Activated CD4-positive, alpha-beta T cell treated with anti-CD3 and anti-CD28 coated beads for 36 hours (primary cell): Measurements from ENCODE around the gene POTEG. TPM values are rescaled to one million over a fixed set of nuclear protein-coding genes. Genes with fewer than 3 reads are reported as not detected.
"Not testable (repeated sequence)": the region's sequence is repeated elsewhere in the genome, so short reads cannot be mapped to it uniquely, and the experiment has no call there.

Experiments
- ATAC-seq: fragments of 200-7000 bp; cut with Tn5 transposase; one replicate; pipeline ENCODE4 v1.10.0; 2021; ENCODE audit warnings: mild to moderate bottlenecking, moderate library complexity
- CTCF ChIA-PET: fragments of 350-600 bp; sonication (Branson Sonifier 250); formaldehyde crosslinking; loops from one replicate; lab custom pipeline; 2021; ENCODE audit warnings: antibody characterized with exemption; lab: Charles Lee
- POLR2A ChIA-PET: fragments of 350-600 bp; sonication (Branson Sonifier 250); formaldehyde crosslinking; loops from one replicate; lab custom pipeline; 2021; ENCODE audit warnings: antibody characterized with exemption, inconsistent platforms; lab: Charles Lee
- DNase-seq: peaks from one replicate; pipeline ENCODE4 v3.0.0-alpha.2; 2020
- H3K27ac Mint-ChIP-seq: one replicate; pipeline ENCODE4 v1.8.0; 2021; ENCODE audit warnings: mixed read lengths
- H3K27me3 Mint-ChIP-seq: one replicate; pipeline ENCODE4 v1.8.0; 2021; ENCODE audit warnings: mixed read lengths
- H3K36me3 Mint-ChIP-seq: one replicate; pipeline ENCODE4 v1.8.0; 2021; ENCODE audit warnings: low read depth, mixed read lengths
- H3K4me1 Mint-ChIP-seq: one replicate; pipeline ENCODE4 v1.8.0; 2021; ENCODE audit warnings: mixed read lengths
- H3K4me3 Mint-ChIP-seq: one replicate; pipeline ENCODE4 v1.8.0; 2021; ENCODE audit warnings: mild to moderate bottlenecking, moderate library complexity, mixed read lengths
- H3K9me3 Mint-ChIP-seq: one replicate; pipeline ENCODE4 v1.8.0; 2021; ENCODE audit warnings: low read depth, mixed read lengths
- intact Hi-C, 2 experiments: fragments of 100-400 bp; cut with DNase I in 1 of 2; cut with micrococcal nuclease in 1 of 2; formaldehyde crosslinking; loops; one replicate each; pipeline versions ENCODE4 v1.14.2 to v1.15.1; 2022 to 2024; cut with DNase I, micrococcal nuclease
- total RNA-seq, 2 experiments: library from RNA; stranded (reverse); gene quantifications; one replicate each; pipeline ENCODE4 v1.2.3, GENCODE V29; 2021

POTEG gene
- total RNA-seq: not detected

GRCh38 chr14:19434241-19434640 lies at the start of gene POTEG:
Gene POTEG, minus strand, starts transcription at chr14:19434341. Its CDS starts 52 bp downstream, at chr14:19434289.
- H3K9me3 Mint-ChIP-seq, H3K27ac Mint-ChIP-seq, intact Hi-C loops, POLR2A ChIA-PET, H3K4me1 Mint-ChIP-seq, H3K36me3 Mint-ChIP-seq, DNase-seq, CTCF ChIA-PET, ATAC-seq, H3K27me3 Mint-ChIP-seq, H3K4me3 Mint-ChIP-seq: not testable (repeated sequence)

- H3K9me3 Mint-ChIP-seq, DNase-seq, CTCF ChIA-PET, H3K27ac Mint-ChIP-seq, ATAC-seq, POLR2A ChIA-PET, H3K36me3 Mint-ChIP-seq, H3K4me1 Mint-ChIP-seq, intact Hi-C loops, H3K4me3 Mint-ChIP-seq, H3K27me3 Mint-ChIP-seq: not testable (repeated sequence)
Observed at GRCh38 chr14:19482093-19482492, 48.0 kb upstream of the POTEG start.

GRCh38 chr14:19481421-19481820 lies 47.3 kb upstream of the POTEG start:
- H3K27me3 Mint-ChIP-seq, H3K4me3 Mint-ChIP-seq, H3K4me1 Mint-ChIP-seq, H3K36me3 Mint-ChIP-seq, intact Hi-C loops, H3K9me3 Mint-ChIP-seq, H3K27ac Mint-ChIP-seq, ATAC-seq, CTCF ChIA-PET, POLR2A ChIA-PET, DNase-seq: not testable (repeated sequence)

GRCh38 chr14:19480491-19480890 lies 46.4 kb upstream of the POTEG start:
- intact Hi-C loops, H3K4me3 Mint-ChIP-seq, CTCF ChIA-PET, H3K27me3 Mint-ChIP-seq, ATAC-seq, H3K36me3 Mint-ChIP-seq, H3K4me1 Mint-ChIP-seq, DNase-seq, POLR2A ChIA-PET, H3K9me3 Mint-ChIP-seq, H3K27ac Mint-ChIP-seq: not testable (repeated sequence)

- H3K4me1 Mint-ChIP-seq, H3K27me3 Mint-ChIP-seq, DNase-seq, H3K4me3 Mint-ChIP-seq, intact Hi-C loops, ATAC-seq, CTCF ChIA-PET, H3K36me3 Mint-ChIP-seq, H3K27ac Mint-ChIP-seq, H3K9me3 Mint-ChIP-seq, POLR2A ChIA-PET: not testable (repeated sequence)
Observed at GRCh38 chr14:19445761-19446160, 11.6 kb upstream of the POTEG start.

GRCh38 chr14:19439826-19440225 lies 5.7 kb upstream of the POTEG start:
- H3K27ac Mint-ChIP-seq, DNase-seq, H3K9me3 Mint-ChIP-seq, ATAC-seq, H3K27me3 Mint-ChIP-seq, H3K4me3 Mint-ChIP-seq, H3K4me1 Mint-ChIP-seq, CTCF ChIA-PET, intact Hi-C loops, POLR2A ChIA-PET, H3K36me3 Mint-ChIP-seq: not testable (repeated sequence)

- CTCF ChIA-PET, POLR2A ChIA-PET, H3K4me1 Mint-ChIP-seq, DNase-seq, H3K4me3 Mint-ChIP-seq, H3K9me3 Mint-ChIP-seq, ATAC-seq, intact Hi-C loops, H3K36me3 Mint-ChIP-seq, H3K27me3 Mint-ChIP-seq, H3K27ac Mint-ChIP-seq: not testable (repeated sequence)
Observed at GRCh38 chr14:19439219-19439618, 5.1 kb upstream of the POTEG start.

- H3K4me3 Mint-ChIP-seq, H3K27me3 Mint-ChIP-seq, H3K4me1 Mint-ChIP-seq, H3K27ac Mint-ChIP-seq, CTCF ChIA-PET, intact Hi-C loops, ATAC-seq, H3K36me3 Mint-ChIP-seq, POLR2A ChIA-PET, DNase-seq, H3K9me3 Mint-ChIP-seq: not testable (repeated sequence)
Observed at GRCh38 chr14:19437126-19437443, 2.9 kb upstream of the POTEG start.

- intact Hi-C loops, H3K27me3 Mint-ChIP-seq, H3K27ac Mint-ChIP-seq, ATAC-seq, CTCF ChIA-PET, POLR2A ChIA-PET, H3K4me3 Mint-ChIP-seq, H3K36me3 Mint-ChIP-seq, H3K4me1 Mint-ChIP-seq, H3K9me3 Mint-ChIP-seq, DNase-seq: not testable (repeated sequence)
Observed at GRCh38 chr14:19436311-19437125, 2.4 kb upstream of the POTEG start.

- ATAC-seq, H3K27ac Mint-ChIP-seq, H3K9me3 Mint-ChIP-seq, DNase-seq, H3K4me1 Mint-ChIP-seq, H3K27me3 Mint-ChIP-seq, H3K4me3 Mint-ChIP-seq, intact Hi-C loops, H3K36me3 Mint-ChIP-seq, POLR2A ChIA-PET, CTCF ChIA-PET: not testable (repeated sequence)
Observed at GRCh38 chr14:19435852-19436251, 1.7 kb upstream of the POTEG start.

GRCh38 chr14:19434891-19435290 lies 750 bp upstream of the POTEG start:
- ATAC-seq, intact Hi-C loops, POLR2A ChIA-PET, H3K4me1 Mint-ChIP-seq, CTCF ChIA-PET, H3K4me3 Mint-ChIP-seq, H3K36me3 Mint-ChIP-seq, H3K9me3 Mint-ChIP-seq, H3K27me3 Mint-ChIP-seq, H3K27ac Mint-ChIP-seq, DNase-seq: not testable (repeated sequence)

- POLR2A ChIA-PET, intact Hi-C loops, H3K4me1 Mint-ChIP-seq, H3K27me3 Mint-ChIP-seq, DNase-seq, H3K27ac Mint-ChIP-seq, H3K36me3 Mint-ChIP-seq, CTCF ChIA-PET, H3K4me3 Mint-ChIP-seq, ATAC-seq, H3K9me3 Mint-ChIP-seq: not testable (repeated sequence)
Observed at GRCh38 chr14:19433765-19434164, 376 bp downstream of the POTEG start.
